ENCODE measurements around the gene MRGPRG.

MRGPRG gene

DNA sequence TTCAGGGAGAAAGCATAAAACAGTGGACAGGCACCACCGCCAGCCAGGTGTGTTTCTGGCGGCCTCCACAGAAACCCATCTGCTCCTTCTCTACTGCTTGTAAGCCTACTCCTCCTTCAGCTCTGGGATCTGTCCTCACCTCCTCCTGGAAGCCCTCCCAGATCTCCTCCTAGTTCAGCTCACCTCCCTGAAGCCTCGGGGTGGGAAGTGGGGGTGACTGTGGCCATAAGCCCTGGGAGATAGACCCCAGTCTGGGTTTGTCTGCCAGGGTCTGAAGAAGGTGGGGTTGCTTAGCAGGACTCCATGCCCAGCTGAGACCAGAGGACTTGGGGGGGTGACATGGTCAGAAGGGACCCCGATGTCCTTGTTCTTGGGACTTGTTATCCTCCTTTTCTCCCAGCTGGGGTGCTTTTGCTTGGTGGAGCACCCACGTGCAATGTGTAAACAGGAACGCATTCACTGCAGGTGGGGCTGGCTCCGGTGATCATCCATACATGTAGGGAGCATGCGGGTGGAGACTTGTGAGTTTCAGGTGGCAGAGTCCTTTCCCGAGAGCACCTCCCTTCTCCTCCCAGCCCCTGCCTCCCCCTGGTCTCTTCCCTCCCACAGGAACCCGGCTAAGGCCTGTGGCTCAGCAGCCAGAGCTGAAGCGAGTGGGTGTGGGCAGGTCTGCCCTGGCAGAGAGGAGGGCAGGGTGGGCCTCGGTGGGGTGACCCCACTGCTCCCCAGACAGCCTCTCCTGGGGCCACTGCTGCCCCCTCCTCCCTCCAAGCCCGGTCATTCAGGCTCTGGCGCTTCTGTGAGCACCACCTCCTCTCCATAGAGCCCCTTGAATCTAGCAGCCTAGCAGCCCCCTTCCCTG is 25.9 kb downstream of the MRGPRG start:
- no peak for DNase-seq

GRCh38 chr11:3191586-3192324 is 26.9 kb downstream of the MRGPRG start:
- DNase-seq = no peak

DNA sequence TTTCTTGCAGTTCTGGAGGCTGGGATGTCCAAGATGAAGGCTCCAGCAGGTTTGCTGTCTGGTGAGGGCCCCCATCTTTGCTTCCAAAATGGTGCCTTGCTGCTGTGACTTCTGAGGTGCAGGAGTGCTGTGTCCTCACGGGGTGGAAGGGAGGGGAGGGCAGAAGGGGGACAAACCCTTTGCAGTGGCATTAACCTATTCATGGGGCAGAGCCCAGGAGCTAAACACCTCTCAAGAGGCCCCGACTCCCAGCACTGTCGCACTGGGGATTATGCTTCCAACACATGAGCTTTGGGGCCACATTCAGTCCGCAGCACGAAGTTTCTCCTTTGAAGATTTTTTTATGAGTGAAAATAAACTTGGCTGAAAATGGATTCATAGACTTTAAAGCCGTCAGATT is 28.0 kb downstream of the MRGPRG start:
- DNase-seq = no peak

DNA sequence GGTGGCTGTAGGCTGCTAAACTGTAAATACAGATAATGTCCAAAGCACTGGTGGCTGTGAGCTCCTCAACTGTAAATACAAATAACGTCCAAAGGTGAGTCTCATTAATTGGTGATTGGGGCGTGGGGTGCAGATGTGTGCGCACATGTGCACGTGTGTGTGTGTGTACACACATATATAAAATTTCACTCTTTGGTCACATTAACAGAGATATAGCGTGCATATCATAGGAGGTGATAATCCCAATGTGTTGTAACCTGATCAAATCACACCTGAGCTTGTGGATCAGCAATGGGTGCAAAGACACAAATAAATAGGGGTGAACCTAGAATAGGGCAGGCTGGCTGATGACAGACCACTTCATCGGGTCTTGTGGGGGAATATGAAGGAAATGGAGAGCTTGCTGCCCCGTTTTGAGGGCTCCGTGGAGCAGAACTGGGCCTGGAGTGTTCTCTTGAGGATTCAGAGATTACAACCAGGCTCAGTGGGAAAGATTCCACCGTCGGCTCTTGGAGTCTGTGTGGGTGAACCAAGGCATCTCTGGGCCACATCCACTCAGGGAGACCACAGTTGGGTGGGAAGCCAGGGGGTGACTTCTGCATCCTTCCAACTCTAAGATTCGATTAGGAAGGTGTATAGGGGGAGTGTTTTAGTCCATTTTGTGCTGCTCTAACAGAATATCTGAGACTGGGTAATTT is 28.6 kb downstream of the MRGPRG start:
- no peak for DNase-seq

- no peak for DNase-seq
Observed at GRCh38 chr11:3189196-3189843, 29.3 kb downstream of the MRGPRG start.

GRCh38 chr11:3188496-3189195 is 30.0 kb downstream of the MRGPRG start:
- DNase-seq = no peak

GRCh38 chr11:3186166-3186953 is 32.3 kb downstream of the MRGPRG start:
- no peak for DNase-seq

DNA sequence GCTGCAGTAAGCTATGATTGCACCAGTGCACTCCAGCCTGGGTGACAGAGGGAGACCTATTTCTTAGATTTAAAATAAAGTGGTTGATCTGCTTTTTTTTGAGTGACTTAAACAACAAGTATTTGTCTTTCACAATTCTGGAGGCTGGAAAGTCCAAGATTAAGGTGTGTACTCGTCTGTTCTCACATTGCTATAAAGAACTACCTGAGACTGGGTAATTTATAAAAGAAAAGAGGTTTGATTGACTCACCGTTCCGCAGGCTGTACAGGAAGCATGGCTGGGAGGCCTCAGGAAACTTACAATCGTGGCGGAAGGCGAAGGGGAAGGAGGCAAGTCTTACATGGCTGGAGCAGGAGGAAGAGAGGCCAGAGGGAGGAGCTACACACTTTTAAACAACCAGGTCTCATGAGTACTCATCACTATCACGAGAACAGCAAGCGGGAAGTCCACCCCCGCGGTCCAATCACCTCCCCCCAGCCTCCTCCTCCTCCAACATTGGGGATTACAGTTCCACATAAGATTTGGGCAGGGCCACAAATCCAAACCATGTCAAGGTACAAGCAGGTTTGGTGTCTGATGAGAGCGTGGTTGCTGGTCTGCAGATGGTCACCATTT is 33.8 kb downstream of the MRGPRG start:
- no peak for DNase-seq

DNA sequence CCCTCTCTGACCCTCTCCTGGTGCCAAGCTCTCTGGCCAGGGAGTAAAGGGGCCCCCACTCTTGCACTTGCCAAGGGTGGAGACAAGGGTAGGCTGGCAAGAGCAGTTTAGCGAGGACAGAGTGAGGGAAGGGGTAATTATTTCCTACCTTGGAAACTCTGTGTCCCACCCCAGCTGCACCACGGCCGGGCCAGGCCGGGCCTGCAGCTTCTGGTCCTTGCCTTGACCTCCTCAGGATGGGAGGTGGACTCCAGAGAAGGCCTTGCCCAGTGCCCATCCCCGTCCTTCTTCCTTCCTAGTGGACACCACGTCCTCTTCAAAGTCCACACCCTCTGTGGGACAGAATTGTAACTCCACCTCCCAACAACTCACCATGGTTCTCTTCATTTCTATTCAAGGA is 35.1 kb downstream of the MRGPRG start:
- DNase-seq = no peak

GRCh38 chr11:3182462-3182852 is 36.2 kb downstream of the MRGPRG start:
- DNase-seq = no peak

GRCh38 chr11:3181725-3182461 is 36.7 kb downstream of the MRGPRG start:
- DNase-seq = no peak

DNA sequence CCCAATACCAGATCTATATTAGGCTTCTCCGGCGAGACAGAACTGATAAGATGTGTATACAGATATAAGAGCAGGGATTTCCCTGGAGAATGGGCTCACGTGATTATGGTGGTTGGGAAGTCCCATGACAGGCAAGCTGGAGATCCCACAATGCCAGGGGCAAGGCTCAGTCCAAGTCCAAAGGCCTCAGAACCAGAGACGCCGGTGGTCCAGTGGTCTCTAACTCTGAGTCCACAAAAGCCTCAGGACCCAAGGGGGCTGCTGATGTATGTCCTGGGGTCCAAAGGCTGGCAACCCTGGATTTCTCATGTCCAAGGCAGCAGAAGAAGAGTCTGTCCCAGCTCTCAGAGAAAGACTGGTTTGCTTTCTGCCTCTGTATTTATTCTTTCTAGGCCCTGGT is 37.7 kb downstream of the MRGPRG start:
- no peak for DNase-seq

GRCh38 chr11:3178349-3178748 is 40.3 kb downstream of the MRGPRG start:
- no peak for DNase-seq

DNA sequence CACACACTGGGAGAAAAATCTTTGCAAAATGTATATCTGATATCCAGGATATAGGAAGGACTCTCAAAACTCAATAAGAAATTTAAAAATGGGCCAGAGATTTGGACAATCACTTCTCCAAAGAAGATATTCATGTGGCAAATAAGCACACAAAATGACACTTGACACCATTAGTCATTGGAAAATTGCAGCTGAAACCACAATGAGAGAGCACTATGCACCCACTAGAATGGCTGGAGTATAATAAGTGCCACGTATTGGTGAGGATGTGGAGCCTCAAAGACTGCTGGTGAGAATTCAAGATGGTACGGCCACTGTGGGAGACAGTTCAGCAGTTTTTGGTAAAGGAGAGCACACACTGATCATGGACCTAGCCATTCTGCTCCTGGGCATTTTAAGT is 40.7 kb downstream of the MRGPRG start:
- no peak for DNase-seq

DNA sequence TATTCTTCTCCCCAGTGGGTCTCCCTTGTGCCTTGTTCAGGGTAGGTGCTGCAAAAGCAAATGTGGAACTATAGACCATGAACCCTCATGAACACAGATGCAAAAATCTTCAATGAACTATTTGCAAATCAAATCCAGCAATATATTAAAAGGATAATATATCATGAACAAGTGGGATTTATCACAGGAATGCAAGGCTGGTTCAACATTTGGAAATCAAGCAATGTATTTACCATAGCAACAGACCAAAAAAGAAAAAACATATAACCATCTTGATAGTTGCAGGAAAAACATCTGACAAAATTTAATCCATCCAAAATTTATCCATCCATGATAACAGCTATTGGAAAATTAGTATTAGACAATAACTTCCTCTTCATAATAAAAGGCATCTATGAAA is 42.1 kb downstream of the MRGPRG start:
- no peak for DNase-seq

DNA sequence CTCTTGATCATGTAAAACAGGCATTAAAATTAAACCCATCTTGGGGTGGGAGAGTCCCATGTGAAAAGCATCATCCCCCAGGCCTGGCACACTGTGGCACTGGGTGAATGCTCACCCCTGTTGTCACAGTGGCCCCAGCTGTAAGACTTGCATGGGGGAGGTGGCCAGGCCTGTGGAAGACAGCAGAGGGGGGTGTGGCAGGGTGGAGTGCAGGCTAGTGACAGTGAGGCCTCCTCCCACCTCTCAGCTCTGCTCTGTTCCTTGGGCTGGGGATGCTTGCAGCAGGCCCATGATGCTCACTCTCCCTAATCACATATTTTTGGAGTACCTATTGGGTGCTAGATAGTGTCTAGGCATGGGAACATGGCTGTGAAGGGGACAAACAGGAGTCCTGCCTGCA is 43.4 kb downstream of the MRGPRG start:
- DNase-seq = no peak

DNA sequence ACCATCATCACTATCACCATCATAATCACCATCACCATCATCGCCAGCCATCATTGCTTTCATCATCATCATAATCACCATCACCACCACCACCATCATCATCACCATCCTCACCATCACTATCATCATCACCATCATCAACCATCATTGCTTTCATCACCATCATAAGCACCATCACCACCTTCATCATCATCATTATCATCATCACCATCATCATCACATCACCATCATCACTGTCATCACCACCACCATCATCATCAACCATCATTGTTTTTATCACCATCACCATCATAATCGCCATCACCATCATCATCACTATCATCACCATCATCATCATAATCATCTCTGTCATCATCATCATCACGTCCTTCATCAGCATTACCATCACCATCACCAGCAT is 44.2 kb downstream of the MRGPRG start:
- DNase-seq = no peak

GRCh38 chr11:3173795-3174194 is 44.8 kb downstream of the MRGPRG start:
- no peak for DNase-seq

GRCh38 chr11:3171931-3172560 is 46.6 kb downstream of the MRGPRG start:
- no peak for DNase-seq

Measured in NCI-H1930 (cell line).